A549 treated with Hydrocortisone at 1 μM for 4 hours (cell line): ENCODE measurements around the gene SMURF2. TPM values are rescaled to one million over a fixed set of nuclear protein-coding genes. Genes with fewer than 3 reads are reported as not detected.

Source experiments
- total RNA-seq: library from RNA; stranded (reverse); fragments of 200-300 nt; extraction: Qiagen RNA extraction; gene quantifications from 5 replicates; pipeline ENCODE4 v1.2.3, GENCODE V29; 2022

The SMURF2 gene
- 20.0 to 32.8 TPM (median 25.4 TPM) in 5 replicates for total RNA-seq

DNA sequence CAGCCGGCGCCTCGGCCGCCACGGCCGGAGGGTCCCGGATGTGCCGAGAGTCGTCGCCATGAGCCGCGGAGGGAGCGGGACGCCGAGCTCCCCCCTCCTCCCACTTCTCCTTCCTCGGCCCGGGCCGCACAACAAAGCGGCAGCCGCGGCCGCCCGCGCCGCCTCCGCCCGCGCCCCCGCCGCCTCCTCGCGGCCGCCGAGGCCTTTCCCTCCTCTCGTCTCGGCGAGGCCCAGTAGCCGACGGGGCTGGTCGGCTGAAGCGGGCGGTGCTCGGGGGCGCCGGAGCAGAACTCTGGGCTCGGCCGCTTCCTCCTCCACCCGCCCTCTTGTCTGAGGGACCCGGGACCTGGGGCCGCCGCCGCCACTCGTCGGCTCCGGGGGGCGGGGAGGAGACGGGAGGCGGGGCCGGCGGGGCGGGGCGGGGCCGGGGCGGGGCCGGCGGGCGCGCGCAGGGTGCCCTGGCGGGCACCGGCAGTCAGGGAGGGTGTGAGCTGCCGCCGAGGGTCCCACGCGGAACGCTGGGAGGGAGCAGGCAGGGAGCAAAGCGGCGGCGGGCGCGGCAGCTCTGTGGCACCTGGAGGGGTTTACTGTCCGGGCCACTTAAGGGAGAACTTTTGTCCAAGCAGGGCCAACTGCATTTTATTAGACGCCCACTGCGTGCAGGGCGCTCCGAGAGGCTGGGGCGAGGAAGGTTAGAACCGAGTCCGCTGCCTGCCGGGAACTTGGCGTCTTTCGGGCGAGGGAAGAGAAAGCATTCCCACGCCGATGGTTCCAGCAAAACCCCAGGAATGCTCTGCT lies at the start of gene SMURF2:
TSS of gene SMURF2 (minus strand) at position 332 of the 798 bp plus-strand sequence. CDS start 427 bp downstream, outside the sequence.

GRCh38 chr17:64506576-64507412 lies 155.3 kb downstream of the SMURF2 start, which contains the start of gene CEP95:
CEP95 (plus strand) TSS chr17:64506977; CDS start chr17:64507098, 121 bp downstream.

GRCh38 chr17:64506201-64506575 lies 155.9 kb downstream of the SMURF2 start, which contains the start of gene DDX5:
DDX5 (minus strand) TSS chr17:64506289; CDS start chr17:64506119, 170 bp downstream.

DNA sequence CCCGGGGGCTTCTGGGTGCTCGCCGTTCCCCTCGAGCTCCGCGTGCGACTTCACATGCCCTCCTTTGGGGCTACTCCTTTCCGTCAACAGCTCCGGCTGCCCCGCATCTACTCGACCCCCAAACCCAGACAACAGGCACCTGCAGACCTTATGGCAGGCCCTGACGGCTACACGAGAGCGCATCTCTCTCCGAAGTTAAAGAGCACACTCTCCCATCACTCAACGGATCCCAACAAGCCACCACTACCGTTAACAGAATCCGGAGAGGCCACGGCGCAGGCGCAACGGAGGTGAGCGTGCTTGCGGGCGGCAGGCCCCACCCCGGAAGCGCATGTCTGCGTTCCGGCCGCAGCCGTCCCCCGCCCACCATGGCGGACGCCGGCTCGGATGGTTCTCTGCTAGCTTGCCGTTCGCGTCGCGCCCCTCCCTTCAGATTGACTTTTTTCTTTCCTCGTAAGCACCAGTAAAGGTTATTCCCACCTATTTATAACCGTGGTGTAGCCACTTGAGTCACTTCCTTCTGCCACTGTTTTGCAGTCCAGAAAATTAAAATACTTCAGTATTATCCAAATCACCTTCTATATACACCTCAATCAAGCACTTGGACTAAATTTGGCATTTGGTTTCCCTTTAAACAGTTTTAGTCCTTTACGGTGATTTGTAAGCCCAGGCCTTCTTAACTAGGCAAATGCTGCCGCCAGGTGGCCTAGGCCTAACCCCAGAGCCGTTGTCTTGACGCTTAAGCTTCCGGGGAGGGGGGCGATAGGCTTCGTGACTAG lies 165.1 kb downstream of the SMURF2 start, which contains the start of gene POLG2:
TSS of gene POLG2 (minus strand) at position 269 of the 779 bp plus-strand sequence. CDS start at position 183, 86 bp downstream.

Other genes starting within 250 kb of the SMURF2 start
- 0.97 to 1.7 TPM (median 1.5 TPM) in 5 replicates for gene MILR1, start 213.2 kb downstream of the SMURF2 start, total RNA-seq
- gene POLG2, start 165.3 kb downstream of the SMURF2 start, total RNA-seq = 15.5 to 17.8 TPM (median 16.5 TPM) in 5 replicates
- 578 to 1,173 TPM (median 604 TPM) in 5 replicates for gene DDX5, start 156.0 kb downstream of the SMURF2 start, total RNA-seq
- 29.3 to 35.3 TPM (median 32.7 TPM) in 5 replicates for gene CEP95, start 155.3 kb downstream of the SMURF2 start, total RNA-seq